Naive thymus-derived CD4-positive, alpha-beta T cell (primary cell): ENCODE results near the gene TMEM238. TPM values are rescaled to one million over a fixed set of nuclear protein-coding genes. Genes with fewer than 3 reads are reported as not detected.

Experiments
- ATAC-seq: fragments of 150-1000 bp; cut with Tn5 transposase; 2 replicates; pipeline ENCODE4 v1.10.0; 2021; ENCODE audit warnings: mild to moderate bottlenecking, moderate library complexity
- CTCF ChIA-PET: fragments of 350-600 bp; sonication (Branson Sonifier 250); formaldehyde crosslinking; loops from one replicate; lab custom pipeline; 2021; ENCODE audit warnings: antibody characterized with exemption; lab: Charles Lee
- POLR2A ChIA-PET: fragments of 350-600 bp; sonication (Branson Sonifier 250); formaldehyde crosslinking; loops from one replicate; lab custom pipeline; 2021; ENCODE audit warnings: antibody characterized with exemption, inconsistent platforms; lab: Charles Lee
- DNase-seq, 9 donors: peaks; one replicate each; pipeline versions ENCODE4 v3.0.0 to v3.0.0-alpha.2; 2020 to 2022; ENCODE audit warnings: mixed read lengths in 1 of 9
- H3K27ac ChIP-seq: one replicate; pipeline ENCODE4 v1.7.0; 2013; ENCODE audit warnings: mild to moderate bottlenecking, low read depth, low read length, moderate library complexity
- H3K27me3 ChIP-seq, 2 donors: one replicate each; pipeline ENCODE4 v1.7.0; 2013; ENCODE audit warnings: low read length in 2 of 2, mild to moderate bottlenecking in 2 of 2, moderate library complexity in 2 of 2; ENCODE audit not compliant: control insufficient read depth in 2 of 2, insufficient read depth in 2 of 2
- H3K36me3 ChIP-seq, 3 experiments: 1 replicate in 2 of 3; 2 replicates in 1 of 3; pipeline ENCODE4 v1.7.0; 2013; ENCODE audit warnings: low read length in 3 of 3, mild to moderate bottlenecking in 3 of 3, moderate library complexity in 1 of 3; ENCODE audit not compliant: insufficient read depth in 3 of 3, control insufficient read depth in 2 of 3
- H3K4me1 ChIP-seq, 2 donors: one replicate each; pipeline ENCODE4 v1.7.0; 2013; ENCODE audit warnings: low read length in 2 of 2, mild to moderate bottlenecking in 2 of 2, moderate library complexity in 1 of 2; ENCODE audit not compliant: control insufficient read depth in 2 of 2, insufficient read depth in 2 of 2
- H3K4me3 ChIP-seq: 2 replicates; pipeline ENCODE4 v1.7.0; 2013; ENCODE audit warnings: mild to moderate bottlenecking, low read length
- H3K9me3 ChIP-seq, 3 experiments: 1 replicate in 2 of 3; 2 replicates in 1 of 3; pipeline ENCODE4 v1.7.0; 2013; ENCODE audit warnings: low read length in 3 of 3; ENCODE audit not compliant: control insufficient read depth in 2 of 3
- H3K27ac Mint-ChIP-seq, 9 donors: one replicate each; pipeline ENCODE4 v1.8.0; 2020 to 2022; ENCODE audit warnings: mixed read lengths in 9 of 9, mild to moderate bottlenecking in 8 of 9, moderate library complexity in 5 of 9, inconsistent platforms in 2 of 9
- H3K27me3 Mint-ChIP-seq, 5 donors: one replicate each; pipeline ENCODE4 v1.8.0; 2021 to 2022; ENCODE audit warnings: mixed read lengths in 5 of 5, mild to moderate bottlenecking in 1 of 5
- H3K36me3 Mint-ChIP-seq, 5 donors: one replicate each; pipeline ENCODE4 v1.8.0; 2020 to 2022; ENCODE audit warnings: mixed read lengths in 5 of 5, mild to moderate bottlenecking in 3 of 5, inconsistent platforms in 1 of 5
- H3K4me1 Mint-ChIP-seq, 7 donors: one replicate each; pipeline ENCODE4 v1.8.0; 2020 to 2022; ENCODE audit warnings: mixed read lengths in 7 of 7, mild to moderate bottlenecking in 3 of 7, inconsistent platforms in 1 of 7
- H3K4me3 Mint-ChIP-seq, 10 donors: one replicate each; pipeline ENCODE4 v1.8.0; 2020 to 2022; ENCODE audit warnings: mild to moderate bottlenecking in 10 of 10, mixed read lengths in 10 of 10, moderate library complexity in 6 of 10, inconsistent platforms in 2 of 10
- H3K9me3 Mint-ChIP-seq, 11 donors: one replicate each; pipeline ENCODE4 v1.8.0; 2020 to 2022; ENCODE audit warnings: mixed read lengths in 11 of 11, mild to moderate bottlenecking in 4 of 11, inconsistent platforms in 1 of 11, moderate library complexity in 1 of 11
- intact Hi-C, 2 donors: fragments of 100-400 bp; cut with micrococcal nuclease; formaldehyde crosslinking; loops; one replicate each; pipeline ENCODE4 v1.15.1; 2023
- polyA plus RNA-seq, 2 donors: library from polyadenylated mRNA; unstranded; fragments of 300-500 nt; fragmentation: Illumina TruSeq; gene quantifications; one replicate each; pipeline ENCODE4 v1.2.3, GENCODE V29; 2021
- total RNA-seq, 6 experiments: library from RNA in 5 of 6; stranded (reverse) in 5 of 6; gene quantifications; 1 replicate in 5 of 6; 2 replicates in 1 of 6; pipeline ENCODE4 v1.2.3 and lab custom pipeline; 2021 to 2026

The TMEM238 gene
- total and polyA plus RNA-seq, 7 experiments from 2014 or later: 0.33 to 15.7 (median 9.7) TPM

GRCh38 chr19:55348317-55349034, 35.6 kb downstream of the TMEM238 start:
- Mint-ChIP-seq H3K4me3 (no peak overlapping the region), H3K9me3 (peaks cover 0 to 2% (median 0%) of the 10 kb centered on the region in 11 donors), H3K4me1 (peaks cover 5 to 24% (median 15%) of the 10 kb centered on the region in 7 donors), H3K36me3 (peaks cover 0 to 8% (median 4%) of the 10 kb centered on the region in 5 donors), H3K27me3 (peaks cover 5 to 26% (median 24%) of the 10 kb centered on the region in 5 donors), H3K27ac (no peak overlapping the region)
- ATAC-seq (no peak), DNase-seq (no peak)
- H3K4me1 ChIP-seq: peaks cover 5 to 7% of the 10 kb centered on the region in 2 donors
- H3K27me3 ChIP-seq: peaks cover 0 to 10% of the 10 kb centered on the region in 2 donors
- POLR2A ChIA-PET: no interaction called here
- peaks cover 0 to 2% (median 0%) of the 10 kb centered on the region in 3 experiments for H3K36me3 ChIP-seq
- H3K9me3 ChIP-seq: no peaks in the 10 kb centered on the region
- H3K27ac ChIP-seq: no peak overlapping the region
- intact Hi-C loops: no loop called here
- no peak overlapping the region for H3K4me3 ChIP-seq
- CTCF ChIA-PET: no interaction called here

- ATAC-seq: no peak
- Mint-ChIP-seq H3K4me1 (peaks cover 0 to 17% (median 6%) of the 10 kb centered on the region in 7 donors), H3K9me3 (peaks cover 0 to under 1% (median 0%) of the 10 kb centered on the region in 11 donors), H3K27ac (peak overlapping the region in 1 of 9 donors; percentile 33), H3K36me3 (peaks cover 0 to 13% (median 4%) of the 10 kb centered on the region in 5 donors), H3K27me3 (peaks cover 0 to 16% (median 16%) of the 10 kb centered on the region in 5 donors), H3K4me3 (peak overlapping the region in 1 of 10 donors; percentile 37)
- intact Hi-C loops: no loop called here
- H3K36me3 ChIP-seq: peaks cover 0 to 12% (median 0%) of the 10 kb centered on the region in 3 experiments
- H3K27me3 ChIP-seq: peaks cover 0 to 4% of the 10 kb centered on the region in 2 donors
- H3K27ac ChIP-seq: no peak overlapping the region
- POLR2A ChIA-PET: interaction anchor here (0.6 kb wide), 1 partner anchor 259 kb away, joined by 3 read pairs; no protein-coding TSS in a partner anchor
- no peaks in the 10 kb centered on the region for H3K4me1 ChIP-seq
- H3K4me3 ChIP-seq: no peak overlapping the region
- CTCF ChIA-PET: interaction anchor here (0.7 kb wide), 1 partner anchor 42 kb away, joined by 3 read pairs; no protein-coding TSS in a partner anchor
- no peak for DNase-seq
- H3K9me3 ChIP-seq: no peaks in the 10 kb centered on the region
Observed at GRCh38 chr19:55347442-55348009, 36.6 kb downstream of the TMEM238 start.

- Histone ChIP-seq H3K9me3 (no peaks in the 10 kb centered on the region), H3K27me3 (peaks cover 0 to 3% of the 10 kb centered on the region in 2 donors), H3K27ac (no peak overlapping the region), H3K4me3 (no peak overlapping the region), H3K36me3 (peaks cover 0 to 15% (median 0%) of the 10 kb centered on the region in 3 experiments), H3K4me1 (no peaks in the 10 kb centered on the region)
- intact Hi-C loops: no loop called here
- peaks cover 0 to 12% (median 10%) of the 10 kb centered on the region in 5 donors for H3K27me3 Mint-ChIP-seq
- peaks cover 0 to 13% (median 4%) of the 10 kb centered on the region in 5 donors for H3K36me3 Mint-ChIP-seq
- no peaks in the 10 kb centered on the region for H3K9me3 Mint-ChIP-seq
- no peak overlapping the region for H3K27ac Mint-ChIP-seq
- DNase-seq (no peak), ATAC-seq (no peak)
- no peak overlapping the region for H3K4me3 Mint-ChIP-seq
- ChIA-PET POLR2A (interaction anchor here (0.6 kb wide), 1 partner anchor 259 kb away, joined by 3 read pairs; no protein-coding TSS in a partner anchor), CTCF (interaction anchor here (0.7 kb wide), 1 partner anchor 42 kb away, joined by 3 read pairs; no protein-coding TSS in a partner anchor)
- H3K4me1 Mint-ChIP-seq: peaks cover 0 to 14% (median 5%) of the 10 kb centered on the region in 7 donors
Observed at GRCh38 chr19:55346725-55347441, 37.2 kb downstream of the TMEM238 start.

- POLR2A ChIA-PET: no interaction called here
- no peaks in the 10 kb centered on the region for H3K9me3 Mint-ChIP-seq
- Histone ChIP-seq H3K4me3 (no peak overlapping the region), H3K4me1 (no peaks in the 10 kb centered on the region), H3K27me3 (no peaks in the 10 kb centered on the region), H3K36me3 (peaks cover 0 to 15% (median 0%) of the 10 kb centered on the region in 3 experiments), H3K27ac (no peak overlapping the region), H3K9me3 (no peaks in the 10 kb centered on the region)
- peaks cover 0 to 13% (median 4%) of the 10 kb centered on the region in 5 donors for H3K36me3 Mint-ChIP-seq
- H3K4me1 Mint-ChIP-seq: peaks cover 5 to 12% (median 7%) of the 10 kb centered on the region in 7 donors
- CTCF ChIA-PET: no interaction called here
- intact Hi-C loops: no loop called here
- ATAC-seq (no peak), DNase-seq (no peak)
- no peak overlapping the region for H3K27ac Mint-ChIP-seq
- no peak overlapping the region for H3K4me3 Mint-ChIP-seq
- H3K27me3 Mint-ChIP-seq: peaks cover 0 to 4% (median 2%) of the 10 kb centered on the region in 5 donors
Observed at GRCh38 chr19:55345818-55346724, 38.0 kb downstream of the TMEM238 start.

GRCh38 chr19:55345101-55345817, 38.8 kb downstream of the TMEM238 start:
- intact Hi-C loops: no loop called here
- Mint-ChIP-seq H3K9me3 (no peaks in the 10 kb centered on the region), H3K27ac (peak overlapping the region in 1 of 9 donors; percentile 41), H3K4me1 (peaks cover 9 to 17% (median 11%) of the 10 kb centered on the region in 7 donors), H3K36me3 (peaks cover 0 to 13% (median 4%) of the 10 kb centered on the region in 5 donors), H3K4me3 (no peak overlapping the region), H3K27me3 (peaks cover 0 to 4% (median 0%) of the 10 kb centered on the region in 5 donors)
- peaks cover 0 to 15% (median 0%) of the 10 kb centered on the region in 3 experiments for H3K36me3 ChIP-seq
- no peaks in the 10 kb centered on the region for H3K27me3 ChIP-seq
- peaks cover 0 to 6% of the 10 kb centered on the region in 2 donors for H3K4me1 ChIP-seq
- H3K4me3 ChIP-seq: no peak overlapping the region
- DNase-seq (no peak), ATAC-seq (no peak)
- no peaks in the 10 kb centered on the region for H3K9me3 ChIP-seq
- ChIA-PET CTCF (no interaction called here), POLR2A (no interaction called here)
- H3K27ac ChIP-seq: no peak overlapping the region
